Epithelial cell of esophagus (primary cell): ENCODE measurements around the gene P2RX4.

Experiments
- DNase-seq: peaks from one replicate; pipeline ENCODE4 v3.0.0; 2010; ENCODE audit warnings: low read depth
- H3K4me3 ChIP-seq: 2 replicates; pipeline ENCODE4 v1.5.1; 2011; ENCODE audit warnings: mild to moderate bottlenecking, low read length, control low read depth
- TF ChIP-seq, protein P1 (sequence below): IDR thresholded peaks from 2 replicates; pipeline ENCODE4 v1.5.1; 2011; ENCODE audit warnings: low read depth, mild to moderate bottlenecking, low read length, control low read depth, inconsistent platforms; ENCODE audit not compliant: insufficient read depth; ENCODE audit errors: missing control alignments

Gene P2RX4

DNA sequence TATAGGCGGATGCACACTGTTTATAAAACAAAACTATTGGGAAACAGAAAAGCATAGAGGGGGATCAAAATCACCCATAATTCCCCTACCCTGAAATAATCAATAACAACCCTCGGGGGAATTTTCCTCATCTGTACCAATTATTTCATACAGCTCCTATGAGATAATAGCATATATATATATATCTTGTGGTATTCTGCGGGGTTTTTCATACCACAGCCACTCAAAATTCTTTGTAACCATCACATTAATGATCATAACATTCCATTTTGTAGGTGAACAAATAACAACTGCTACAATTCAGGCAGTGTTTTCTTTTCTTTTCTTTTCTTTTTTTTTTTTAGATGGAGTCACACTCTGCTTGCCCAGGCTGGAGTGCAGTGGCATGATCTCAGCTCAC is 42.0 kb upstream of the P2RX4 start:
- no peak overlapping the region for H3K4me3 ChIP-seq
- DNase-seq = no peak
- TF ChIP-seq, protein P1, sequence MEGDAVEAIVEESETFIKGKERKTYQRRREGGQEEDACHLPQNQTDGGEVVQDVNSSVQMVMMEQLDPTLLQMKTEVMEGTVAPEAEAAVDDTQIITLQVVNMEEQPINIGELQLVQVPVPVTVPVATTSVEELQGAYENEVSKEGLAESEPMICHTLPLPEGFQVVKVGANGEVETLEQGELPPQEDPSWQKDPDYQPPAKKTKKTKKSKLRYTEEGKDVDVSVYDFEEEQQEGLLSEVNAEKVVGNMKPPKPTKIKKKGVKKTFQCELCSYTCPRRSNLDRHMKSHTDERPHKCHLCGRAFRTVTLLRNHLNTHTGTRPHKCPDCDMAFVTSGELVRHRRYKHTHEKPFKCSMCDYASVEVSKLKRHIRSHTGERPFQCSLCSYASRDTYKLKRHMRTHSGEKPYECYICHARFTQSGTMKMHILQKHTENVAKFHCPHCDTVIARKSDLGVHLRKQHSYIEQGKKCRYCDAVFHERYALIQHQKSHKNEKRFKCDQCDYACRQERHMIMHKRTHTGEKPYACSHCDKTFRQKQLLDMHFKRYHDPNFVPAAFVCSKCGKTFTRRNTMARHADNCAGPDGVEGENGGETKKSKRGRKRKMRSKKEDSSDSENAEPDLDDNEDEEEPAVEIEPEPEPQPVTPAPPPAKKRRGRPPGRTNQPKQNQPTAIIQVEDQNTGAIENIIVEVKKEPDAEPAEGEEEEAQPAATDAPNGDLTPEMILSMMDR = no peak

DNA sequence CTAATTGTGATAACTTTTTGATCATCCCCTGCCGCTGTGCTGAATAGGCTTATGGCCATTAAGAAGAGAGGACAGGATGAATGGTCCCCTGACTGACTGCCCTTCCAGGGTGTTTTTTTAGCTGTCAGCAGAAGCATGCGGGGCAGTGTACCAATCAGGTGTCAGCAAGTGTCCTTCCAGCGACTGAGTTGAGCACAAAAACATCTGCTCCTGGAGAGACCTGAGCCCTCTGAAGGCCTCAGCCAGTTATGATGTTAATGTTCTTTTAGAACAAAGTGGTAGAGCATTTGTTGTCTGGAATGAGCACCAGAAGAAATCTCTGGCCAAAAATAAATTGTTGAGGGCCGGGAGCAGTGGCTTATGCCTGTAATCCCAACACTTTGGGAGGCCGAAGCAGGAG is 39.8 kb upstream of the P2RX4 start:
- TF ChIP-seq, protein P1 = no peak
- no peak overlapping the region for H3K4me3 ChIP-seq
- no peak for DNase-seq

GRCh38 chr12:121170611-121171260 is 39.2 kb upstream of the P2RX4 start:
- DNase-seq = peak; percentile 40
- TF ChIP-seq, protein P1 = no peak
- H3K4me3 ChIP-seq = no peak overlapping the region

GRCh38 chr12:121172145-121172544 is 37.8 kb upstream of the P2RX4 start:
- no peak overlapping the region for H3K4me3 ChIP-seq
- DNase-seq = peak; percentile 17
- TF ChIP-seq, protein P1 = no peak

DNA sequence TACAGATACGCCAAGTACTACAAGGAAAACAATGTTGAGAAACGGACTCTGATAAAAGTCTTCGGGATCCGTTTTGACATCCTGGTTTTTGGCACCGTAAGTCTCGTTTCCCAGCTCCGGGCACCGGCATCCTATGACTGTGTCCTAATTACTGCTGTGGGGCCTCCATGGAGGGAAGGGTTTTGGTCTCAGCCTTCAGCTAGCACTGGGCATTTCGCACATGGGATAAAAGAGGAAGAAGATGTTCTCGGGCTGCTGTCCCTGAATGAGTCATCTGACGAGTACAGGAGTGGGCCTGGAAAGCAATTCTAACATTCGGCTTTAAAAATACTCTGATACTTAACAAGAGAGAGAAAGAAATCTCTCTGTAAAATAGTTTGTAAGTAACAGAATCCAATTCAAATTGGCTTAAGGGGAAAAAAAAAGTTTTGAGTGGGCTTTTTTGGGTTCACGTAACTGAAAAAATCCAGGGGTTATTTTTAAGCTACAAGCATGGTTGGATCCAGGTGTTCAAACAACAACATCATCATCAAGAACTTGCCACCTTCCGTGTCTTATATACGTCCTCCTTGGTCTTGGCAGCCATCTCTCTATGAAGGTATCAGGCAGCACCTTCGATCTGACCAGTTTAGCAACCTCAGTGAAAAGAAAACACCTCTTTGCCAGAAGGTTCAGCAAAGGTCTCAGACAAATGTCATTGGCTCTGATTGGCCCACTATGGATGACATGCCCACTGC is 34.4 kb upstream of the P2RX4 start:
- TF ChIP-seq, protein P1 = no peak
- DNase-seq = no peak
- no peak overlapping the region for H3K4me3 ChIP-seq

DNA sequence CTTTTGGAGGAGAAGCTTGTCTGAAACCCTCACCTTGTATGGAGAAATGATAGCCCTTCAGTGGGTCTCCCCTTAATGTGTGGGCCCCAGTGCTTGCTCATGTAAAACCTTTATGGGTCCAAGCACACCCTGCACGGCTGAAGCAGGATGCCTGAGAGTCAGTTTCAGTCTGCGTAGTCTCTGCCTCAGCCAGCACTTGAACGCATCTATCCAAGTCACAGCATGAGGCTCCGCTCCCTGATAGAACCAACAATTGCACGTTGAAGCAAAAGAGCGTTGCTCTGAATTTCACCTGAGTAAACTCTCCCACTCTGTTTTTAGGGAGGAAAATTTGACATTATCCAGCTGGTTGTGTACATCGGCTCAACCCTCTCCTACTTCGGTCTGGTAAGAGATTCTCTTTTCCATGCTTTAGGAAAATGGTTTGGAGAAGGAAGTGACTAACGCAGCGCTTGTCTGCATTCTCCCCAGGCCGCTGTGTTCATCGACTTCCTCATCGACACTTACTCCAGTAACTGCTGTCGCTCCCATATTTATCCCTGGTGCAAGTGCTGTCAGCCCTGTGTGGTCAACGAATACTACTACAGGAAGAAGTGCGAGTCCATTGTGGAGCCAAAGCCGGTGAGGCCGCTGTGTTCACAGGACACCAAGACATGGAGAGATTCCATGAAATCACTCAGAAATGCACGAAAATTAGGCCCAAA is 33.0 kb upstream of the P2RX4 start:
- no peak overlapping the region for H3K4me3 ChIP-seq
- no peak for DNase-seq
- TF ChIP-seq, protein P1 = no peak

- TF ChIP-seq, protein P1 = no peak
- no peak overlapping the region for H3K4me3 ChIP-seq
- DNase-seq = no peak
These were observed 28.7 kb upstream of the P2RX4 start for GRCh38 chr12:121181181-121181580.
